ENCODE results near the gene CLEC16A.

CLEC16A gene

DNA sequence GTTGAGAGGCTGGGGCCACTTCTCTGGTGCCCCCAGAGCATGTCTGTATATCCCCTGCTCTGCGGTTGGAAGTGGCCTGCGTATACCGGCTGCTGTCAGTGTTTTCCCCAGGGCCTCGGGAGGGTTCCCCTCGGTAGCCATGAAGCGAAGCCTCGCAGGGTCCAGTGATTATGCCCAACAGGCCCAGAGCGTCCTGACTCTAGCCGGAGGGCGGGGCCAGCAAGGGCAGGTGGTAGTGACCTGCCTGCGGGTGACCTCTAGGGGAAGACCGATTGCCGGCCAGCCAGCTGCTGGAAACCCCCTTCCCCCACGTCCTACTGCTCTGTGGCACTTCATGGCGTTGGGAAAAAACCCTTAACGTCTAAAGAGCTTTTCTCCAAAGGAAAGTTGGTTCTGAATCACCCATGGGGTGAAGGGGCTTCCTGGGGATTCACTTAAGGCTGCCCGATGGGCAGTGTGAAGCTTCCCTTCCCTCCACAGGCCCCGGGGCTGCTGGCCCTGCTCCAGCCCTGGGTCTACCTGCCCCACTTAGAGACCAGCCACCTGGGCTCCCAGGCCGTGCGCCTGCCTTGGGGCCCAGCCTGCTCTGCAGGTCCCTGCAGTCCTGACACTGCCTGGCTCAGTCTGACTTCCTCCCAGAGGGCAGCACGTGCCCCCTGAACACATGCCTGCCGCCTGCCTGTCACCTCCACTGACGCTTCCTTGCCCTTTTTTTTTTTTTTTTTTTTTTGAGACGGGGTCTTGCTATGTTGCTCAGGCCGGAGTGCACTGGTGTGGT, 238.9 kb downstream of the CLEC16A start:
- DNase-seq: no peak

DNA sequence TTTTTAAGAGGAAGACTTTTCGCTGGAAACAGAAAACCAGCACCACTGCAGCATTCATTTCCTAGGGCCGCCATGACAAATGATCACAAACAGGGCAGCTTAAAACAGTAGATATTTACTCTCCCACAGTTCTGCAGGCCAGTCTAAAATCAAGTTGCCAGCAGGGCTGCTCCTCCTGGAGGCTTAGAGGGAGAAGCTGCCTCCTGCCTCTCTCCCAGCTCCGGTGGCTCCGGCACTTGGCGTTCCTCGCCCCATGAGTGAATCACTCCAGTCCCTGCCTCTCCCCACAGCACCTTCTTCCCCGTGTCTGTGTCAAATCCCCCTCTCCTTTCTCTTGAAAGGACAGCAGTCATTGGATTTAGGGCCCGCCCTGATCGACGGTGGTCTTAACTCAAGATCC, 239.6 kb downstream of the CLEC16A start:
- DNase-seq: no peak

DNA sequence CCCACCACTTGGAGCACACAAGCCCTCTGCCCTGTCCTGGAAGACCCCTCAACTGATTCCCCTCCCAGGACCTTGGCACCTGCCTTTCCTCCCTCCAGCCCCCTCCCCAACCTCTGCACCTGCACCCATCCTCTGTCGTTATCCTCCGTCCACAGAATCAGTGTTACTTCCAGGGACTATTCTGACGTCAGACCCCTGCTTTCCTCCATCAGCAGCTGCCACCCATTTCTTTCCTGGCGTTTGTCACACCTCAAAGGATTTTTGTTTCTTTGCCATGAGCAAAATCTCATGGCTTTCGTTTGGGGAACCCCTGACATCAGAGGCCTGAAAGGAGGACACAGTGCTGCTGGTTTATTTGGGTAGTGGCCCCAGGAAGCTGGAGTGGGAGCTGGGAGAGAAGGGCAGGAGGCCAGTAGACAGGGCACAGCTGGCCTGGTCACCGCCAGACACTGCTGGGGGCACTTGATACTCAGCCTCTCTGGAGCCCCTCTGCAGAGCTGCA, 243.2 kb downstream of the CLEC16A start:
- no peak for DNase-seq

DNA sequence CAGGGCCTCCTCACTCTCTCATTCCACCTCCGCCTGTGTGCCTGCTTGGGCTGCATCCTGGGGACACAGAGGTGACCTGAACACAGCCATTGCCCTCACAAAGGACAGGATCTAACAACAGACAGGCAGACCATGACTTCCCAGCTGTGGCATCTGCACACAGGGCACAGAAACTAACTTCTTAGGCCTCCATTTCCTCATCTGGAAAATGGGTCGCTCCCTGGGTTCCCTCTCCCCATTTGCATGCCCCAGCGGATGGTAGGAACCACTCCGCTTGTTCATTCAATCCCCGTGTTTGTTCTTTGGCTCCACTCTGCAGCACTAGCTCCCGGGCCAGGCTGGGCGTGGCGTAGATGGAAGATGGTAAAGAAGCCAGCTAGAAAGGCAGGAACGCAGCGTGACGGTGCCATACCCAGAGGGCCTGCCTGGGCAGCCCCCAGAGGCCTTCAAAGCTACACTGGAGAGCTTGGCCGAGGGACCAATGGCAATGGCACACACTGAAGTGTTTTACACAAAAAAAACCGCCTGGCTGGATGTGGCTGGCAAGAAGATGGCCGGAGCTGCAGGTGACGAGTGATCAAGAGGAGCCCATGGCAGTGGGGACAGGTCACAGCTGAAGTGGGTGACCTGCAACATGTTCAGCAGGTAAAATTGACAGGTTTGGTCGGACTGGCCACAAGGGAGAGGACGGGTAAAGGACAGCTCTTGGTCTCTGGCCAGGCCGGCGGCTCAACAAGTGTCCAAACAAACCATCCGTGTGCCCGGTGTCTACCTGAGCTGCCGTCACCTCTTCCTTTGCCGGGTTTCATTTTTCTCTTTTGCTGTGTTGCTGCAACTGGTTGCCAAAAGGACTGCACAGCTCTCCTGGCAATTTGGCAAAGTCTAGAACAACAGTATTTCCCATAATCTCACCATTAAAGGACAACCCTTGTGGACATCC, 244.7 kb downstream of the CLEC16A start:
- DNase-seq: peak in 1 of 3 experiments; percentile 27

DNA sequence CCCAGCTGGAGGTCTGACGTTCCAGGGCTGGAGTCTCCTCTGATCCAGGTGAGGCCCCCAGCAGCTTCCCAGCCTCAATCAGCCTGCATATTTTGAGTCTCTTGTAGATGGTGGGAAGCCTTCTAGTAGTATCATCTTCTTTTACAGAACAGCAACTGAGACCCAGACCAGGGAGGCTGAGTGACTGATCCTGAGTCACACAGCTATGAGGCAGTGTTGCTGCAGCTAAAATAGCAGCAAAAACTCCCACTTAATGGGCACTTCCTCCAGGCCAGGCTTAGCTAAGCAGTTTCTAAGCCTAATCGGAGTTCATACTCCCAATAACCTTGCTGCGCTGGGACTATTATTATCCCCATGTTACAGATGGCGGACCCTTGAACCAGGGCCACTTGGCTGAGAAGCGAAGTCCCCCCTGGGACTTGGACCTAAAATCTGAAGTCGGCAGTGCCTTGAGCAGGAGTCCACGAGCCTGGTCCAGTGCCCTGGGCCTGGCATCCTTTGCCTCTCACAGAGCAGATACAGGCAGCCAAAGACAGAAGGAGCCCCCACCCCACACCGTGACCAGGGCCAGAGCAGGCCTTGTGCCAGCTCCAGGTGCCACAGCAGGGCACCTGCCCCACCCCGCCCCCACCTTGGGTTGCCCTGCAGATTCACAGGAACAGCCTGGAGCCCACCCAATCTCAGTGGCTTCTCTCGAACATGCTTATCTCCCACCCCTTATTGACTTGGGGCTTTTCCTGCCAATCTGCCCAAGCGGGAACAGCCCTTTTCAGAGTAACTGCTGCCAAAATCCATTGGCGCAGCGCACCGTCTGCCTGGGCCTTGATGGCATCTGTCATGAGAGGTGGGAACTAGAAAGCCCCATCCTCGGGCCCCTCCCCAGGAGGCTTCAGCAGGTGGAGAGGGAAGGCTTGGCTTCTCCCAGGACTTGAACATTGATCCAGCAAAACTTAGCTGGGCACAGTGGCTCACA, 246.5 kb downstream of the CLEC16A start:
- DNase-seq: no peak

DNA sequence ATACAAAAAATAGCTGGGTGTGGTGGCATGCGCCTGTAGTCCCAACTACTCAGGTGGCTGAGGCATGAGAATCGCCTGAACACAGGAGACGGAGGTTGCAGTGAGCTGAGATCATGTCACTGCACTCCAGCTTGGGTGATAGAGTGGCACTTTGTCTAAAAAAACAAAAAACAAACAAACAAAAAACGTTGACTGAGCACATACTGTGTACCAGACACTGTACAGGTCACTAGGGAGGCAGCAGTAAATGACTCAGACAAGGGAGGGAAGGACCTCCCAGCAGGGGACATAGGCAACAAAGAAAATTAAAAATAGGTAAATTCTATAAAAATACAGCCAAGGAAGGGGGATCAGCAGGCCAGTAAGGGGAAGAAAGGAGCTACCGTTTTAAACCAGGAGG, 247.3 kb downstream of the CLEC16A start:
- no peak for DNase-seq

DNA sequence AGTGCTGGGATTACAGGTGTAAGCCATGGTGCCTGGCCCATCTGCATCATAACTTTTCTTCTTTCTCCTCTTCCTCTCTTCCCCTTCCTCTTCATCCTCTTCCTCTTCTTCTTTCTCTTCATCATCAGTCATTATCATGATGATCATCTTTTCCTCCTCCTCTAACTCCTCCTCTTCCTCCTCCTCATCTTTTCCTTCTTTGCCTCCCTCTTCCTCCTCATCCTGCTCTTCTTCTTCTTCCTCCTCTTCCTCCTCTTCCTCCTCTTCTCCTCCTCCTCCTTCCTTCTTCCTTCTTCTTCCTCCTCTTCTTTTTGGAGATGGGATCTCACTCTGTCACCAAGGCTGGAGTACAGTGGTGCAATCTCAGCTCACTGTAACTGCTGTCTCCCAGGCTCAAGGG, 249.1 kb downstream of the CLEC16A start:
- no peak for DNase-seq

DNA sequence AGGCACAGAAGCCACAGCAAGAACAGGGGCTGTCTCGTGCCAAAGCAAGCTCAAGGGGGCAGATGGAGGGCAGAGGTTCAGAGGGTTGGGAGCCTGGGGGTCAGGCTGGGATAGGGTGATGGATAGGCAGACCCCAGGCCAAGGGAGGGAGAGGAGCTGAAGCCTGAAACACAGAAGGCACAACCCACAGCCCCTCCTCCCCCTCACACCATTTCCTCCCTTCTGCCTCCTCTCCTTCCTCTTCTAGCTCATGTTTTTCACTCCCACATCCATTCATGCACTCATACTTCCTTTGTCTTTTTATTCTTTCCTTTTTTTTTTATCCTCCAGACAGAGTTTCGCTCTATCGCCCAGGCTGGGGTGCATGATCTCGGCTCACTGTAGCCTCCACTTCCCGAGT, 250.5 kb downstream of the CLEC16A start:
- no peak for DNase-seq

DNA sequence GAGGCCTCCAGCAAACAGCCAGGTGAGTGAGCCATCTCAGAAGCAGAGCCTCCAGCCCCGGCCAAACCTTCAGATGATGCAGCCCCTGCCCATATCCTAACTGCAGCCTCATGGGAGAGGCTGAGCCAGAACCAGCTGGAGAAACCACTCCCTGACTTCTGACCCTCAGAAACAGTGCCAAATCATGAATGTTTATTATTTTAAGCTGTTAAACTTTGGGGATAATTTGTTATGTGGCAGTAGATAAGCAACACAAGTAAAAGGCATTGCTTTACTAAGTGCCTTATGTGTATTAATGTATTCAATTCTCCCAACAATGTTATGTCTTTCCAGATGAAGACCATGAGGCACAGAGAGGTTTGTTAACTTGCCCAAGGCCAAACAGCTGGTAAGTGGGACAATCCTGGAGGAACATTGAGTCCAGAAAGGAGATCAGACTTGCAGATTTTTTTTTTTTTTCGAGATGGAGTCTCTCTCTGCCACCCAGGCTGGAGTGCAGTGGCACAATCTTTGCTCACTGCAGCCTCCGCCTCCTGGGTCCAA, 252.0 kb downstream of the CLEC16A start:
- DNase-seq: no peak

DNA sequence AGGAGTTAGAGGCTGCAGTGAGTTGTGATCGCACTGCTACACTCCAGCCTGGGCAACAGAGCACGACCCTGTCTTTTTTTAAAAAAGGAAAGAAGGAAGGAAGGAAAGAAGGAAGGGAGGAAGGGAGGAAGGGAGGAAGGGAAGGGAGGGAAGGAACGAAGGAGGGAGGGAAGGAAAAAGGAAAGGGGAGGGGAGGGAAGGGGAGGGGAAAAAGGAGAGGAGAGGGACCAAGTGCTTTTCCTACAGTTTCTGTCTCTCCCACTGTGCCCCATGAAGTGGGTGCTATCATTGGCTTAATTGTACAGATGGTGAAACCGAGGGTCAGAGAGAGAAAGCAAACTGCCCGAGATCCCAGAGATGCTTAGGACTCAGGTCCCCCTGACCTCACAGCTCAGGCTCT, 254.0 kb downstream of the CLEC16A start:
- no peak for DNase-seq

DNA sequence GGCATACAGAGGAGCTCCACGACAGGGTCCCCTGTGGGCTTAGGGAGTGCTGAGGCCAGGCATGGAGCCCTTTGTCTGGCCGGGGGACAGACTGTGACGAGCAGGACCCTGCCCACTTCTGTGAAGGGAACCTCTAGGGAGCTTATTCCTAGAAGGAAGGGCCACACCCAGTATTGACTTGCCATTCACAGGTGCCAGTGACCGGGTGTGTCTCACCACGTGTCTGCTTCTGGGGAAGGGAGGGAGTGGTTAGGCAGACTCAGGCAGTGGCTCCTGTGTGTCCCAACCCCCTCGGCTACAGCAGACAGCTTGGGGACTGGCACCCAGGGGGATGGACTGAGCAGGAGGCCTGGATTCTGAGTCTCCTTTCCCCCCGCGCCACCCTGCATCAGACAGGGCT, 254.5 kb downstream of the CLEC16A start:
- peak in 1 of 3 experiments; percentile 35 for DNase-seq

DNA sequence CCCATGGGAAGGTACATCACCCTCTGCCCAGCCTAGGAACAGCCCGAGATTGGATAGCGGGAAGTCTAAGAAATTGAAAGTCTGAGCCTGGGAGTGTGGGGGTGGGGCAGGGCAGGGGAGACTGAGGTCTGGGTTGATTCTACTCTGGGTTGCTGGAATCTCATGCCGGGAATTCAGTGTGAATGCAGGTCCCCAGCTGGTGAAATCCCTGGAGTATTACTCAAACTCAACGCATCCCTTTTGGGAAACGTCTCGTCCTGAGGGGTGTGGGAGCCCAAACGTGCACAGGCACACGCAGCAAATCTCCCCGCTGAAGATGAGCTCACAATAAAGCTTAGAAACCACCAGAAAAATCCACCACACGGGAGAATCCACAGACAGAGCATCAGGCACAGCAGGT, 256.2 kb downstream of the CLEC16A start:
- DNase-seq: no peak

DNA sequence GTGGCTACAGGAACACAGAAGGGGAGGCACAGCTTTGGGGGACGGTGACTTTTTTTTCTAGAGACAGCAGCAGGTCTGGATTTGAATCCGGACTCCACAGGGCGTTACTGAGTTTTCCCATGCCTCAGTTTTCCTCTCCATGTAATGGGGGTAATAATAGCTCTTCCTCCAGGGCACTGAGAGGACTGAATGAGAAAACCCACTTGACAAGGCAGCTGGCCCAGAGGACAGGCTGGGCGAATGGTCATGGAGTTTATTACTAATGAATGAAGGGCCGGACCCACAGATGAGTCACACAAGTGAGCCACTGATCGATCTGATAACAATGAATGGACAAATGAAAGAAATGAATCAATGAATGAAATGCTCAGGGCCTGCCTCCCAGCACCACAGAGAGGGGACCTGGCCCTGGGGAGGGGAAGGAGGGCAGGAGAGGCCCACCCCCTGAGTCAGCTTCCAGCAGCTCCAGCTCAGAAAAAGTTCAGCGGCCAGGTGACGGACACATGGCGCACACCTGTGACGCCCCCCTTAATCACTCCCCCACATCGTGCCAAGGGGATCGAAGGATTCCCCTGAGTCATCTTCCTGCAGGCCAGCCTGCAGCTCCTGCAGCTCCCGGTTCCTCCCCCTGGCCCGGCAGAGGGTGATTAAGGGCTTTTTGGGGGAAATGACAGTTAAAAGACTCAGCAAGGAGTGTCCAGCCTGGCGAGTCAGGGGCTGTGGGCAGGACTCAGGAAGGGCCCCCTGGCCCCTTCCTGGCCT, 257.3 kb downstream of the CLEC16A start:
- DNase-seq: peak in 1 of 3 experiments; percentile 1

DNA sequence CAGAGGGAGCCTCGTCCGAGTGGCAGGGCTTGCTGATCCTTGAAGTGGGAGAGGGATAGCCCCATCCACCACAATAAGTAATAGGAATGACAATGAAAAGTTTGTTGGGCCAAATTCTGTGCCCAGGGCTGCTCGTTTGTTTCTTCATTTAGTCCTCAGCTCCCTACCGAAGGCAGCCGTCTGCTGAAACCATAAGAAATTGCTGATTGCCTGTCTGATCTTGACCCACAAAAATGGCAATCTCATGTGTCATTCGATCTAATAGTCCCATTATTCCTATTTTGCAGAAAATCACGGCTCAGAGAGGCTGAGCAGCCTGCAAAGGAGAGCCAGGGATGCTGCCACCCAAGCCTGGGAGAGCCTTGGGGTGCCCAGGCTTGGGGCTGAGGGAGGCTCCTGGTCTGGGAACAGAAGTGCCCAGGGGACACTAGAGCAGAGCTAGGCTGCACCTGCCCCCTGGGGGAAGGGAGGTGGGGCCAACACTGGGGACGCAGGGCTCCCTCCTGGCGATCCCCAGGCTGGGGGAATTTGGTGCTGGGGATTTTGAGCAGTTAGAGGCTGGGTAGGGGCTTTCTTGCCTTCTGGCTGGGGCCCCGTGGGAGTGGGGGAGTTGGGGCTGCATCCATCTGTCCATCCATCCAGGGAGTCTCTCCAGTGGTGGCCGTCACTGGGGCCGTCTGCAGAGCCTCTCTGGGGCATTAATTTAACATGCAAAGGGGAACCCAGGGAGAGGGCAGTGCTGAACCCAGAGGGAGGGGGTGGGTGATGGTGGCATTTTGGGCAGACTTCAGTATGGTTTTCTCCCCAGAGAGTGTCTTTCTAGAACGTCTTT, 258.1 kb downstream of the CLEC16A start:
- DNase-seq: no peak

DNA sequence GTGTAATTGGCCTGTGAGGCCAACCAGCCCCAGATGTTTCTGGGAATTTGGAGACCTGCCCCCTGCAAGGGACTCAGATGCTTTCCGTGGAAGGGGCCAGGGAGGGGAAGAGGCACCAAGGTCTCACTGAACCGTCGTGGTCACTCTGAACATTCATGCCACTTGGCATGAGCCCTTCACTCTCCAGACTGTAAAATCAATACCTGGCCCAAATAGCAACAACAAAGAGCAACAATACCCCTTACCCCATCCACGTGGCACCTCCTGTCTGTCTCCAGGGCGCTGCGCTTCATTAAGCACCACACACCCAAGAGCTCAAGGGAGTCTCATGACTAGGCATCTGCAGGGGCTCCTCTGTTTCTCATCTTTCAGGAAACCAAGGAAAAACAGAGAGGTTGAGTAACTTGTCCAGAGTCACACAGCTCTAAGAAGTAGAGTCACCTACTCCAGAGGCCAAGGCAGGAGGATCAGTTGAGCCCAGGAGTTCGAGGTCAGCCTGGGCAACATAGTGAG, 258.8 kb downstream of the CLEC16A start:
- peak in 1 of 3 experiments; percentile 9 for DNase-seq

DNA sequence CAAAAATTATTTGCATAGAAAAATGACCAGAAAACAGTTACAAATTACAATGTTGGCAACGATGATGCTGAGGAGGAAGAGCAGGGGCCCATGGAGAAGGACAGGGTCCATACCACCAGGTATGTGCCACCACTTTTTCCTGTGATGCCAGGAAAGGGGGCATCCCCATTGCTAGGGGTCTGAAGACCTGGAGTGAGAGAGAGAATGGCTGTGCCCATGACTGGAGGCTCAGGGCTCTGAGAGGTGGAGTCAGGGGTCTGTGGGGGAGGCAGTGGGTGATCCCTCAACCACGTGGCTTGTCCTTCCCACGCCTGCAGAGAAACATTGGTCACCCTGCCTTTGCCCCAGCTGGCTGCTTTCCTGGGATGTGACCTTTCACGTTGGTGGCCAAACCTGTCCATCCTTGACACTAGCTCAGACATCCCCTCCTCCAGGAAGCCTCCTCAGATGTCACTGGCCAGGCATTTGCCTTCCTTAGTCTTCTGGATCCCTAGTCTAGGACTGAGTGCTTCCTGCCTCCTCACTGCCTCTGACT, 260.2 kb downstream of the CLEC16A start:
- no peak for DNase-seq

DNA sequence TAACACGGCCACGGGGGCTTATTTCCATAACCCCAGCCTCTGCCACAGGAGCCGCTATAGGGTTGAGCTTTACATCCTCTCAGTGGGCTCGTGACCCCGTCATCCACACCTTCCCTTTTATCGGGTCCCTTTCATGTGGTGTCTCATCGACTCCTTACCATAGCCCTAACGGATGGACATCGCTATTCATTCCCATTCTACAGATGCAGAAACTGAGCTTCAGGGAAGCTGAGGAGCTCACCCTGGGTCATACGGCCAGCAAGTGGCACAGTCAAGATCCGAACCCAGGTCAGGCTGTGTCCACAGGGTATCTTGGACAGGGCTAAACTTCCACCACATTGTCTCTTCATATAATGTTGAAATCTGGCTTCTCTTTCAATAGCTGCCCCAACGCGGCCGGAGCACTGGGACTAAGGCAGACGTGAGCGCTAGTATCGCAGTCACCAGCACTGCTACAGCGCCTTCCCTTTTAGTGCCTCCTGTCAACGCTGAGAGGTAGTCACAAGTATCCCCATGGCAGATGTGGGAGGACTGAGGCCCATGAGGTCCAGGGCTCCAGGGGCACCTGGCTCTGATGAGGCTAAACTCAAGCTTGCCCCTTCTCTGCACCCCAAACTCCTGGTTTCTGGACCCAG, 260.8 kb downstream of the CLEC16A start:
- no peak for DNase-seq

DNA sequence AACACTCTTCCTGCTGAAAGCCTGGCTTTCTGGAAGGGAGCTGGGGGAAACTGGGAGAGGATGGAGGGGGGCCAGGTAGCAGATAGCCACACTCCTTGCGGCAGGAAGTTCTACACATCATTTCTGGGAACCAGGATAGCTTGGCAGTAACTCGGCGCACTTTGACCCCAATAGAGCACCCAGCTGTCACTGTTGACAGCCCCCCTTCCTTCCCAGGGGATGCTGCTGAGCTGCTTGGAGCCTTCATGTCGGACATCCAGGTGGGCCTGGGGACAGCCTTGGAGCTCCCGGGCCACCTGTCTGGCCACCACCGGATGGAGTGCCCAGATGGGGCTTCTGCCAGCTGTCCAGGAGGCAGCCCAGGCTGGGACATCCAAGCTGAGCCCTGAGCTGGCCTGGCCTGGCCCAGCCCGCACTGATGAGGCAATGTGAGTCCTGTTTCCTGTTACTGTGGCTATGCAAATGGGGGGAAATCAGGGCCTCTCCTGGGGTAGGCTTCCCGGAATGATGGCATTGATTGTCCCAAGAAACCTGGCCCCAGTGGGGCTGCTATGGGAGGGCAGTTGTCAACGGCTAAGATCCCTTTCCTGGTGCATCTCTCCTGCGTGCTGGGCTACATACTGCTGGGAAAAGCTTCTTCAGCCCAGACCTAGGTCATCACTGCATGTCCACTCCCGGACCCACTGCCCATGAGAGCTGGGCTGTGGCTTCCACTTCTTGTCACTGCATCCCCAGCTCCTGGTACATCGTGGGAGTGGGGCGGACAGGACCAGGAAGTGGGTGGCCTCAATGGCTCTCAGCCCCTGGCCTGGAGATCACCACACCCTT, 261.6 kb downstream of the CLEC16A start:
- no peak for DNase-seq

DNA sequence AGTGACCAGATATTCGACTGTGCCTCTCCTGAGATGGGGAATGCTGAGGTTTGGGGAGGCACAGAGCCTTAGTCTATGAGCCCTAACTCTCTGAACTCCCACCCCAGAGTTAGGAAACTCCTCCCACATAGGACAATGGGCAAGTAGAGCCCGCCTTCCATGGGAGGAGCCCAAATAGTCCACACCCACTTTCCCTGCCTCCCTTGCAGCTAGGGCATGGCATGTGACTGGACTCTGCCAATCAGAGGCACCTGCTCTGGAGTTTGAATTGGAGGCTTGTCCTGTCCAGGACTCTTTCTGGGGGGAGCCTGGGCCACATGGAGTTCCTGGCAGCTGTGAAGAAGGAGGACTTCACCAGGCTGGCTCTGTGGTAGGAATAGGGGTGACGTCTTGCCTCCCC, 263.3 kb downstream of the CLEC16A start:
- no peak for DNase-seq
